Tibial artery (tissue), 4 donors: ENCODE data around the gene ADCY5.

Source experiments
- DNase-seq, 2 donors: peaks; one replicate each; pipeline ENCODE4 v3.0.0-alpha.2; 2019
- H3K27ac ChIP-seq, 2 donors: fragments of 200-600 bp; sonication (generic) in 1 of 2; 1 replicate in 1 of 2; 2 replicates in 1 of 2; pipeline ENCODE4 v1.5.1; 2018 to 2019; ENCODE audit warnings: mild to moderate bottlenecking in 1 of 2
- H3K27me3 ChIP-seq, 2 donors: fragments of 200-600 bp; sonication (generic) in 1 of 2; one replicate each; pipeline versions ENCODE4 v1.5.1 to v1.6.0; 2016 to 2019
- H3K36me3 ChIP-seq, 3 donors: fragments of 200-600 bp; sonication (generic) in 2 of 3; one replicate each; pipeline ENCODE4 v1.5.1; 2016 to 2019; ENCODE audit warnings: mild to moderate bottlenecking in 2 of 3
- H3K4me1 ChIP-seq, 4 donors: fragments of 200-600 bp; sonication (generic) in 2 of 4; 1 replicate in 3 of 4; 2 replicates in 1 of 4; pipeline ENCODE4 v1.5.1; 2016 to 2019
- H3K4me3 ChIP-seq, 2 donors: fragments of 200-600 bp; sonication (generic) in 1 of 2; 1 replicate in 1 of 2; 2 replicates in 1 of 2; pipeline ENCODE4 v1.5.1; 2018 to 2019; ENCODE audit warnings: mild to moderate bottlenecking in 2 of 2
- H3K9me3 ChIP-seq, 3 donors: fragments of 200-600 bp; sonication (generic) in 1 of 3; one replicate each; pipeline ENCODE4 v1.5.1; 2016 to 2019
- intact Hi-C: fragments of 100-400 bp; cut with DNase I; formaldehyde crosslinking; loops from one replicate; pipeline ENCODE4 v1.15.0; 2023; ENCODE audit warnings: low total_unique reads
- TF ChIP-seq, protein P1 (sequence below), 2 experiments: fragments of 200-600 bp in 1 of 2; fragments of 450-650 bp in 1 of 2; IDR thresholded peaks; one replicate each; pipeline ENCODE4 v1.5.1; 2017 to 2019; ENCODE audit warnings: antibody characterized with exemption in 2 of 2, mild to moderate bottlenecking in 1 of 2, moderate library complexity in 1 of 2

ADCY5 gene

DNA sequence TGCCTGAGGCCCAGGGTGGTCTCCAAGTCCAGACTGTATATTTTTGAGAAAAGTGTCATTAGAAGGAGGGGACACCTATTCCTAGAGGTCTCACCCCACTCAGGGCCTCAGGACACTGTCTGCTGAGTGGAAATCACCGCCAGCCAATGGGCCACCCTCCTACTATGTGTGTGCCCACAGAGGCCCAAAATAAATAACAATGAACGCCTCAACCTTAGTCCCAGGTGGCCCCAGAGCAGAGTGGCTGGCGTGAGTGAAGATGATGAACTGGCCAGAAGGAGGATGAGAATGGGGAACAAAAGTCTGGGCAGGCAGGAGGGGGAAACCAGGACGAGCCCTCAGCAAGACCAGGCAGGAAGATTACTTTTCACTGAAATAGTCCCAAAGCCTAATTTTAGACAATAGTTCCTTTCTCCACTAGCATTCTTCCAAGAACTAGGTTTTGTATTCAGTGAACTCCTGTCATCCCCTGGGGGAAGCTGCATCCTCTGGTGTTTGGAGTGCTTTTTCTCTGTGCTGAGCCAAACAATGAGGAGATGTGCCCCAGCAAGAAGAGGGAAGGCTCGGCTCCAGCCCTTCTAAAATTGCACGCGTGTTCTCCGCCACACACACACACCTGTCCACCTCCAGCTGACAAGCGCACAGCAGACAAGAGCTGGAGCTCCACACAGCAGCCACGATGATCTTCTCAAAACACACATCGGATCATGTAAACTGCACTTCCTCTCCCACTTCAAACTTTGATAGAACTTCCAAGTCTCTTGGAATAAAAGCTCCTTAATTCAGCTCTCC, 72.2 kb downstream of the ADCY5 start:
- Histone ChIP-seq H3K4me1 (peaks cover 0 to 100% (median 73%) of the 10 kb centered on the region in 4 donors), H3K27me3 (no peaks in the 10 kb centered on the region), H3K27ac (peak overlapping the region; percentile 70 to 96), H3K9me3 (no peaks in the 10 kb centered on the region), H3K4me3 (no peak overlapping the region), H3K36me3 (no peaks in the 10 kb centered on the region)
- DNase-seq: peak in 1 of 2 donors; percentile 42
- intact Hi-C loops: no loop called here
- TF ChIP-seq, protein P1, sequence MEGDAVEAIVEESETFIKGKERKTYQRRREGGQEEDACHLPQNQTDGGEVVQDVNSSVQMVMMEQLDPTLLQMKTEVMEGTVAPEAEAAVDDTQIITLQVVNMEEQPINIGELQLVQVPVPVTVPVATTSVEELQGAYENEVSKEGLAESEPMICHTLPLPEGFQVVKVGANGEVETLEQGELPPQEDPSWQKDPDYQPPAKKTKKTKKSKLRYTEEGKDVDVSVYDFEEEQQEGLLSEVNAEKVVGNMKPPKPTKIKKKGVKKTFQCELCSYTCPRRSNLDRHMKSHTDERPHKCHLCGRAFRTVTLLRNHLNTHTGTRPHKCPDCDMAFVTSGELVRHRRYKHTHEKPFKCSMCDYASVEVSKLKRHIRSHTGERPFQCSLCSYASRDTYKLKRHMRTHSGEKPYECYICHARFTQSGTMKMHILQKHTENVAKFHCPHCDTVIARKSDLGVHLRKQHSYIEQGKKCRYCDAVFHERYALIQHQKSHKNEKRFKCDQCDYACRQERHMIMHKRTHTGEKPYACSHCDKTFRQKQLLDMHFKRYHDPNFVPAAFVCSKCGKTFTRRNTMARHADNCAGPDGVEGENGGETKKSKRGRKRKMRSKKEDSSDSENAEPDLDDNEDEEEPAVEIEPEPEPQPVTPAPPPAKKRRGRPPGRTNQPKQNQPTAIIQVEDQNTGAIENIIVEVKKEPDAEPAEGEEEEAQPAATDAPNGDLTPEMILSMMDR (IDR thresholded peaks at IDR 0.05): no peak

DNA sequence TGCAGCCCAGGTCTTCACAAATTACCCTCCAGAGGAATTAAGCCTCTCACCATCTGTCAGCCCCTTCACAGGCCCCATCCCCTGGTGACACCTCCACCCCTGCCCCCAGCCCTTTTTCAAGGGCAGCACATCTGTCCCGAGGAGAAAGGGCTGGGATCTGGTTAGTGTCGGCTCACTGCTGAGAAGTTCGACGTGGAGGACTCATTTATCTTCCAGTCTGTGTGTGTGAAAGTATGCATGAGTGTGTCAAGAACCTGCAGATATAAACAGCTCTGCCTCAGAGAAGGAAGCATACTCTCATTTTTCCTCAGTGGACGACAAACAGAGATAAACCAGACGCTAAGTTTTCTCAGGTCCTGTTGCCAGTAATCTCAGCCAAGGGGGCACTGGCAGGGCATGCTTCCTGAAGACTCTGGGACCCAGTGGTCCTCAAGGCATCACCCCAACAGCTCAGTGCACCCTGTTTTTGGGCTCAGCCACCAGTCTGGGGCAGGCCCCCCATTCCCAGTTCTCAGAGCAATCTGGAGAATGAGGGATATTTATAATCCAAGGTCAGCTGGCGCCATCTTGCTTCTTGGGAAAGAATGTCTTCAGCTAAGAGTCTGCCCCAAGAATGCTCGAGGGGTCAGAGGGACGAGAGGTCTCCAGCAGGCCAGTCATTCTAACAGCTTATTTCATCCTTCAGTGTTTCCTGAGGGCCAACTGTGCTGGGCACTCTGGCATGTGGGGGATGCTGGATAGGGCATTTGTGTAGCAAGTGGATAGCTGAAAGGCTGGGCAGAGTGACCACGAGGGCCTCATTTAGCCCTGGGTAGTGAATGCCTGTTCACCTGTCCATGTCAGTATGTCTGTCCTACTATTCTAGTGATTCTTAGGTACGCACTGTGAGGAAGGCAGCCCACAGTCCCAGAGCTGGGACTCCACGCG, 73.6 kb downstream of the ADCY5 start:
- Histone ChIP-seq H3K9me3 (no peaks in the 10 kb centered on the region), H3K4me3 (no peak overlapping the region), H3K36me3 (no peaks in the 10 kb centered on the region), H3K27me3 (no peaks in the 10 kb centered on the region), H3K27ac (peak overlapping the region; percentile 70 to 96), H3K4me1 (peaks cover 0 to 100% (median 74%) of the 10 kb centered on the region in 4 donors)
- TF ChIP-seq, protein P1 (IDR thresholded peaks at IDR 0.05): no peak
- peak in 1 of 2 donors; percentile 59 for DNase-seq
- intact Hi-C loops: no loop called here

DNA sequence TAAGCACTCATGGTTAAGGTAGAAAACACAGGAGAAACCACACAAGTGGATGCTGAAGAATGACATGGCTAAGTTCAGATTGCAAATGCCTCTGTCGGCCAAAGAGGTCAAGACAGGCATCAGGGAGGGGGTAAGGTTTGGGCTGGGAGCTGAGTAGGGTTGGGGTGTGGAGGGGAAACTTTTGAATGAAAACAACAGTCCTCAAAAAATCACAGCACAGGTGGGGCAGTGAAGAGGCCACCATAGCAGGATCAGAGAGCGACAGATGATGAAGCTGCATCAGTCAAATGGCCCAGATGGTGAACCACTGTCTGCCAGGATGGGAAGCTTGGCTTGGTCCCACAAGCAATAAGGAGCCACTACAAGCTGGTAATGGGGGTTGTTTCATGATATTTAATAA, 74.9 kb downstream of the ADCY5 start:
- H3K36me3 ChIP-seq: no peaks in the 10 kb centered on the region
- peak in 1 of 2 donors; percentile 57 for DNase-seq
- no peak overlapping the region for H3K4me3 ChIP-seq
- no peaks in the 10 kb centered on the region for H3K27me3 ChIP-seq
- TF ChIP-seq, protein P1 (IDR thresholded peaks at IDR 0.05): no peak
- H3K4me1 ChIP-seq: peaks cover 0 to 98% (median 72%) of the 10 kb centered on the region in 4 donors
- intact Hi-C loops: no loop called here
- peak overlapping the region; percentile 70 to 96 for H3K27ac ChIP-seq
- H3K9me3 ChIP-seq: no peaks in the 10 kb centered on the region

DNA sequence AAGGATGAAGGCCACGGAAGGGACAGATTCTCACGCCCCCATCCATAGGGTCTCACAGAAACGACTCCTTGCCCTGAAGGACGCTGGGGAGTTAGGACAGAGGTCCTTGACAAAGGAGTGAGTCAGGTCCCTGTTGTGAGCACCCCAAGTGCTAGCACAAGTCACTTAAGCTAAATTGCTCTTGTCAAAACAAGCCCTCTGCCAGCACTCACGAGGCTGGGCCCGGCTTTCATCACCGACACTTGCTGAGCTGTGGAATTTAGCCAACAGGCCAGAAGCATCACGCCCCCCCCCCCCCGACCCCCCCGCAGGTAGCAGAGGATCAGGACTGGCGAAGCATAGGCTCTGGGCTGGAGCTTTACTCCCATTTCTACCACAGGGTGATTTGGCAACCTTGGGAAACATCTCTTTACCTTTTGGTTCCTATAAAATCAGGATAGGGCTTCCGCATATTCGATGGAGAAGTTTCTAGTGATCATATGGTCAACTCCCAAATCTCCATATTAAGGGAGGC, 75.4 kb downstream of the ADCY5 start:
- Histone ChIP-seq H3K27me3 (no peaks in the 10 kb centered on the region), H3K36me3 (no peaks in the 10 kb centered on the region), H3K9me3 (no peaks in the 10 kb centered on the region), H3K4me1 (peaks cover 0 to 93% (median 68%) of the 10 kb centered on the region in 4 donors), H3K4me3 (no peak overlapping the region), H3K27ac (peak overlapping the region; percentile 70 to 96)
- intact Hi-C loops: no loop called here
- DNase-seq: peak; percentile 53 to 89
- TF ChIP-seq, protein P1 (IDR thresholded peaks at IDR 0.05): no peak

DNA sequence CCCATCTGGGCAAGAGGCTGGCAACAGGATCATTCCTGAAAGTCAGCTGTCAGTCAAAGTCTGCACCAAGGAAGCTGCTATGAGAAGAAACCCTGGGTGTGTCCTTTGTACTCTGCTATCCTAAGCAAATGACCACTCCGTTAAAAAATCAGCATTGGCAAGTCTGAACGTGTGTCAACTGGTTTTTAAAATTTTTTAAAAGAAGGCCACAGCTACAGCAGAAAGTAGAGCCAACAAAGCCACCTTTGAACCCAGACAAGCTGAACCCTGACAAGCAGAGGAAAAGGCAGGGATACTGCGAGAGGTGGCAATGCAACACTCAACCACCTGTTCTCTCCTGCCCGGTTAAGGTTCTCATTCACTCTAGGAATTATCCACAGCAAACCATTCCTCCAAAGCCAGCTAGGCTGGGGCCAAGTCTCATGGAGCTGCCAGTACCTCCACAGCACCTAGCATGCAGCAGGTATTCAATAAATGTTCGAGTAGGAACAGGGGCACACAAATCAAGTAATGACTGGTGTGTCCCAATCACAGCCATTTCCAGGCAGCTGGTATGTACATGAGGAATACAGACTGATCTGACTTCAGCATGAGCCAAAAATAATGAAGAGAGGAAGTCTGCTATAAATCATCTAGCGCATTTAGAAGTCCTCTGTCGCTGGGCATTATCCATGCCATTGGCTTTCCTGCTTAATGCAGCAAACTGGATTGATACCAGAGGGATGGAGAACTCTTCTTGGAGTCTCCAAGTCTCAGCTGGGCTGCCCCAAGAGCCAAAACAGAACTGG, 76.0 kb downstream of the ADCY5 start:
- TF ChIP-seq, protein P1 (IDR thresholded peaks at IDR 0.05): no peak
- H3K36me3 ChIP-seq: no peaks in the 10 kb centered on the region
- no peak overlapping the region for H3K4me3 ChIP-seq
- no peaks in the 10 kb centered on the region for H3K9me3 ChIP-seq
- DNase-seq: peak in 1 of 2 donors; percentile 62
- intact Hi-C loops: no loop called here
- no peaks in the 10 kb centered on the region for H3K27me3 ChIP-seq
- peak overlapping the region; percentile 70 to 96 for H3K27ac ChIP-seq
- H3K4me1 ChIP-seq: peaks cover 0 to 93% (median 67%) of the 10 kb centered on the region in 4 donors
